T-helper 2 cell (primary cell): Measurements from ENCODE around the gene STK32B.

Source experiments
- DNase-seq, 5 experiments: peaks; one replicate each; pipeline versions ENCODE4 v3.0.0 to v3.0.0-alpha.2; 2012 to 2022

The STK32B gene

DNA sequence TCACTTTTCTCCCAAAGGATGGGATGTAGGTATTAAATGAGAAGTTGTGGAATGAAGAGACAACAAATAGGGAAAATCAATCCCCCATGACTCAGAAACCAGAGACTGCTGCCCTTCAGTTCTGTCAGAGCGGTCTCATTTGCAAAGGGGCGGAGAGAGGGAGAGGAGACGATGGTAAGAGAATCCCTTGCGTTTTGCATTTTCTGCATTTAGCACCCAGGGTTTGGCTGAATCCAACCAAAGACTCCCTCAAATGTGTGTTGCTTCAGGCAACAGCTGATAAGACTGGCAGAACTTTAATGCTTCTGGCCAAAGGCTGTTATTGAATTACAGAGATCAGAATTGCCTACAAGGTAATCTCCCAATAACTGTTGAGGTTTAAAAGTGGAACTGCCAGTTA, 426.9 kb downstream of the STK32B start:
- no peak for DNase-seq

DNA sequence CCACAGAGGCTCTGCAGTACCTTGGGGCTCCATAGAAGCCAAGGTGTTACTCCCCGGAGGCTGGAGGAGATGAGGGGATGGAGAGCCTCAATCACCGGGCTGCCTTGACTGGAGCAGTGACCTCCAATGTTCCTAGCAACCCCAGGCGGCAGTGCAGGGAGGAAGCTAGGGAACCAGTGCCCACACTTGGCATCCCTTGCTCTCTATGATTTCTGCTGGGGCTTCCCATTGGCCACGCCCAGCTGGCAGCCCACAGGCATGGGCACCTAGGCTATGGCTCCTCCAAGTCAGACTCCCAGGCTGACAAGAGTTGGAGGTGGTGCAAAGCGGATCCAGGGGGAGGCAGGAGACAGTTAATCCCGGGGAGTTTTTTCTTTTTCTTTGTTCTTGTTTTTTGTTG, 427.4 kb downstream of the STK32B start:
- no peak for DNase-seq

DNA sequence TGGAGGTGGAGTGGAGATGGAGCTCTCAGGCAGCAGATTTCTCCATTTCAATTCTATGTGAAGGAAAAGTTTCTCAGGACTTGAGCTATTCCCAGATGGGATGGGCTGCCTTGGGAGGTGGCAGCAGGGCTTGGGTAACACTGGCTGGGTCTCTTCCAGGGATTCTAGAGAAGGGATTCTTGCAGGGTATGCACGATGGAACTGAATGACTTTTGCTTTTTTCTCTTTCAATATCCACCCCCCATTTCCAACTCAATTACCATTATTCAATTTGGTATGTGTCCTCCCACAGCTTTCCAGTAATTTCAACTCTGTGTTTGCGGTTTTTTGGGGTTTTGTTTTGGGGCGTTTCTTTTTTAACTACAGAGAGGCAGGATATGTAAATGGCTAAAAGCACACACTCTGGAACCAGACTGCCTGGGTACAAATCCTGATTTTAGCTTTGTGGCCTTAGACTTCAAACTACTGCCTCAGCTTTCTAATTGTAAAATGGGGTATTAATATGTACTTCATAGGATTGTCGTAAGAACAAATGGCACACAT, 428.3 kb downstream of the STK32B start:
- DNase-seq, result no peak

DNA sequence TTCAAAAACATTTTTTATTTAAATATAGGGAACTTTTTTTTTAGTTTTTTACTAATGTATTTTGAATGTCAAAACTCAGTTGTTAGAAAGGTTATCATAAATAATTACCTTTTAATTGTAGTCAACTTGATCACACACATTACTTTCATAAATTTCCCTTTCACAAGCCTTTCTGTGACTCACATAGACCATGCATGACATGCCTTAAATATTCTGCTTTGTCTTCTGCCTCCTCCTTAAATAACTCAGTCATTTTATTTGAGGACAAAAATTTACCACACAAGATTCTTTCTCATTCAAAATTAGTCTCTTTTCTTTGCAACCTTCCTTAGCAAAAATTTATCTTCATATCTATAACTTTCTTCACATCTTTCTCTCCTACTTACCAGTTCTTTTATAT, 437.1 kb downstream of the STK32B start:
- DNase-seq, result no peak

DNA sequence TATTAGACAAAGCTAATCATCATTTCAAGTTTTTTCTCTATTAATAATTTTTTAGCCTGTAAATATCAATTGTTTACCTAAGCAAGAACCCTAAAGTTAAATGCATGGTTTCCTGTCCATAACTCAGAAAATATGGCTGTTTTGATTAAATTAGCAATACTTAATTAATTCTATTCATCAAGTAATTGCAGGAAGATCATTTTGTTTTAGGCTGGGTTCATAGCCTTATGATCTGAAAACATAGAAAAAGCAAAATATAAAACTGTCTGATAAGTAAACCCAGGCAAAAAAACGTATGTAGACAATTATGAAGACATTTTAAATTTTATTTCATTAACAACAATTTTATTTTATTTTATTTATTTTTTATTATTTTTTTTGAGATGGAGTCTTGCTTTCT, 438.0 kb downstream of the STK32B start:
- no peak for DNase-seq

DNA sequence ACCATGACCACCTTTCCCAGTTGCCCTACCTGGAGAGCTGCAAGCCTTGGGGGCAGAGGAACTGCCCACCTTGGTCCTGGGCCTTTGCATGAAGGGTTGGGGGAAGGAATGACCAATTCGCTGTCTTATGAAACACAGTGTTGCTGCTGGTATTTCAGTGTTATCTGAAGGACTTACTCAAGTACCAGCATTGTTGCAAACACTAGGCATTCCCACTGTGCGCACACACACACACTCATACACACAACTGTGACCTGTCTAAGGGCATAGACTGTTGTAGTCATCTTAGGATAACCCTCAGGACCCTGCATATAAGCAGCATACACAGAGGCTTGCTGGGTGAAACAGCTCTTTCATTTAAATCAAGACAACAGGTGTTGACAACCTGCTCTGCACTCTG, 446.2 kb downstream of the STK32B start:
- no peak for DNase-seq

DNA sequence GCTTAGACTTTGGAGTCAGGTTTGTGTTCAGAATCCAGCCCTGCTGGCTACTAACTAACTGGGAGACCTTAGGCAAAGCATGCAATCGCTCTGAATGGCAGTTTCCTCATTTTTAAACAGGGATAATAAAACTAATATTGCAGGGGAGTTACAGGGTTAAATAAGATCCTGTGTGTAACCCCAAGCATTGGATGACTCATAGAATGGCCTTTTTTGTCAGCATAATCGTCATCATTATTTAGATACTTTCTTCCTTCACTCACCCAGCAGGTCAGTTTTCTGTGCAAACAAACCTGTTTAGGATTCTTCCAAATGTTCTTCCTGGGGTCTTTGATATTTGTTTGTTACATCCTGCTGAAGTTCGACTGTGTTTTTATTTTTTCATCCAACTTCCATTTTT, 448.9 kb downstream of the STK32B start:
- no peak for DNase-seq

DNA sequence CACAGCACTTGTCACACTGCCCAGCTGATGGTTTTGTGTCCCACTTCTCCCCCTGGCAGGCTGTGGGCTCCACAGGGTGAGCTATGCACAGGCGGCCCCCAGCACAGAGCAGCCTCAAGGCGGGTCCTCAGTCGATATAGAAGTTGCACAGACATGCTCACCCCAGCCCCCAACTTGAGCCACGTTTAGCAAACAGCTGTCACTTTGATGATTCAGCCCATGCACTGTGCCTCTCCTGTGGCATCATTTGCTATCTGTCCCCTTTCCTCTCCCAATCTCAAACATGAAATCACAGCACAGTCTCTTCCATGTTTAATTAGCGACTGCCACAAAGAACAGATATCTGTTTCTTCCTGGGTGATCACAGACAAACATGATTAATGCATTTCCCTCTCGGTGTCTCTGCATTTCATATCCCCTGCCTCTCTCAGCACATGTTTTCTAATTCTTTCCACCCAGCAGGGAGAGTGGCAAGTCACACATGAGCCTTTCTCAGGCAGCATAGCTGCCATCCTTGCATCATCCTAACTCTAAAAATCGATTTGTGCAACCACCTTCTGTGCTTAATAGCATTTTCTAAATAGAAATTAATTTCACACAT, 452.2 kb downstream of the STK32B start:
- DNase-seq, result no peak

DNA sequence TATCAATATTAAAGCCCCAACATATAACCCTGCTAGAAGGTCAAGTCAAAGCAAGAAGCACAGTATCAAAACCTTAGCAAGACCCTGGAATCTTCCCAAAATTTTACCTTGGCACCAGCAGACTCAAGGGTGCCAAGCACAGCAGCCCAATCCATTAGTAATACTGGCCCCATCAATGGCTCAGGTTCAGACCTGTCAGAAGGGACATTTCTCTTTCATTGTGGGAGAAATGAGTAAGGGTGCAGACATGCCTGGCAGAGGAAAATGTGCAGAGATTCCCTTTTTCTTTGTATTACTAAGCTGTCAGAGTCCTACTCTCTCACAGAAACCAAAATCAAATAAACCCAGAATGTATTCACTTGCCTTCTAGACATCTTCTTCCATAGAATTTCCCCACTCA, 453.2 kb downstream of the STK32B start:
- no peak for DNase-seq

DNA sequence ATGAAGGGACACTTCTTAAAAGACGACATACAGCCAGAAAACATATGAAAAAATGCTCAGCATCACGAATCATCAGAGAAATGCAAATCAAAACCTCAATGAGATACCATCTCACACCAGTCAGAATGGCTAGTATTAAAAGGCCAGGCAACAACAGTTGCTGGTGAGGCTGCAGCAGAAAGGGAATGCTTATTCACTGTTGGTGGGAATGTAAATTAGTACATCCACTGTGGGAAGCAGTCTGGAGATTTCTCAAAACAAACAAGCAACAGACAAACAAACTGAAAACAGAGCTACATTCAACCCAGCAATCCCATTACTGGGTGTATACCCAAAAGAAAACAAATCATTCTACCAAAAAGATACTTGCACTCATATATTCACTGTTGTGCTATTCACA, 459.2 kb downstream of the STK32B start:
- DNase-seq, result no peak

DNA sequence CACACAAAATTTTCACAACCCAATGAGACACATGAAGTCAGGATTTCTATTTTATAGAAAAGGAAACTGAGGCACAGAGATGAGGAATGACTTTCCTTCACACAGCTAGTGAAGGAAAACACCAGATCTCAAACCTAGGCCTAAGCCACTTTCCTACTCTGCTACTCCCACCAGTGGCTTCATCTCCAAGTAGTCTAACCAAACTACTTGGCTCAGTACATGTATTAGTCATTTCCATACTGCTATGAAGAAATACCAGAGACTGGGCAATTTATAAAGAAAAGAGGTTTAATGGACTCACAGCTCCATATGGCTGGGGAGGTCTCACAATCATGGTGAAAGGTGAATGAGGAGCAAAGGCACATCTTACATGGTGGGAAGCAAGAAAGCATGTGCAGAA, 460.5 kb downstream of the STK32B start:
- DNase-seq, result no peak

DNA sequence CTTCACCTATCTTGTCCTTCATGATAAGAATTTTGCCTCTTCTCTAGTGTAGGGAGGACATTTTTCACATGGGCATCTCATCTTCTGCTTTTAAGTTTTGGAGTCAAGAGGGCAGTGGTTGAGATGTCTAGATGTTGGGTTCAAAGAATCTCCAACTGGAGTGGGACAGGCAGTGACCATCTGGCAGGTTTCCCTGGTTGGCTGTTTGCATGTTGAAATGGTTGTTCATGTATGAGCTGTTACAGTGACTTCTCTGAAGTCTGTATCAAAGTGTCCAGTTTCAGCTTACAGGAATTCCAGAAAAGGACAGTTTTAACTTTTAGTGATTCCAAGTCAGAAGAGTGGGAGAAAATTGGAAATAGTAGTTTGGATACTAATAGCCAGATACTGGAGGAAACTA, 464.4 kb downstream of the STK32B start:
- DNase-seq, result no peak

DNA sequence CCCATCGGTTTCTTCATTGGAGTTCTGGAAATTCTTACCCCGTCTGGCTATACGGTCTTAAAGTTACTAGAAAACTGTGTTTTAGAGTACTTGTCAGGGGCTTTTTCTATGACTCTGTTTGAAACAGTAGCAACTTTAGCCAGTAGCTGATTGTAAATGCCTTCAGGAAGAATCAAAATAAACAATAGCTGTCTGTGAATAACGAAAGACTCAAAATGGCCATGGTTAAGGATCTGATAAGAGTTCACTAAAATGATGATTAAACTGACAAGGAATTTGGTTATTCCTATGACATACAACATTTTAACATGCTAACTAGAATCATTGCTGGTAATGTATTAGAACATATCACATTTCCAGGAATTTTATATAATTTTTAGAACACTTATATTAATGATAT, 466.1 kb downstream of the STK32B start:
- no peak for DNase-seq

DNA sequence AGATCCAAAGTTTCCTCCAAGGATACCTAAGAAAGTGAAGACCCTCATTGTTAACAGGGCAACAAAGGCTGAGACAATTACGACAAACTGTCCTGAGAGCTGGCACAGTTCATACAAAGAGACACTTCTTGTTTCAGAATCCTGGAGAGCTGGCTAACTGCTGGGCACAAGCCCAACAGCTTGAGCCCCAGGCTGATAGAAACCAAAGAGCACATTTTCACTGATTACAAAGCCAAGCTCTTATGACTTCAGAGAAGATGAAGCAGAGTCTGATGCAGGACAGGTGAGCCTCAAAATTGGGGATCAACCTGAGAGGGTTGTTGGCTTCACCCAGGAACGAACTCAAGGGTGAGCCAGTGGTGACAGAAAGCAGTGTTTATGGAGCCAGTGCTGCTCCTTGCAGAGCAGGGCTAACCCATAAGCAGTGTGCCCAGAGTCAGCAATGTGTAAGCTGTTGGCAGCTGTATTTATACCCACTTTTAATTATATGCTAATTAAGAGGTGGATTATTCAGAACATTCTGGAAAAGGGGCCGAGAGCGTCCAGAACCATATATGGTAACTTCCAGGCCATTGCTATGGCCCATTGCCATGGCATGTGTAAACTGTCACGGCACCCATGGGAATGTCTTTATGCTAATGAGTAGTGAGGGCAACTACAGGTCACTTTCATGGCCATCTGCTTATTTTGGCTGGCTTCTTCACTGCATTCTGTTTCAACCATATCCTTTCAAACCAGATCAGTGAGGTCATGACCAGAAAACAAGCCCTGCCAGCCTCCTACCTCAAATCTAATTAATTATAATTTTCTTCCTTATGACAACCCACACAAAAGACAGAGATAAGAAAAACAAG, 473.4 kb downstream of the STK32B start:
- no peak for DNase-seq

DNA sequence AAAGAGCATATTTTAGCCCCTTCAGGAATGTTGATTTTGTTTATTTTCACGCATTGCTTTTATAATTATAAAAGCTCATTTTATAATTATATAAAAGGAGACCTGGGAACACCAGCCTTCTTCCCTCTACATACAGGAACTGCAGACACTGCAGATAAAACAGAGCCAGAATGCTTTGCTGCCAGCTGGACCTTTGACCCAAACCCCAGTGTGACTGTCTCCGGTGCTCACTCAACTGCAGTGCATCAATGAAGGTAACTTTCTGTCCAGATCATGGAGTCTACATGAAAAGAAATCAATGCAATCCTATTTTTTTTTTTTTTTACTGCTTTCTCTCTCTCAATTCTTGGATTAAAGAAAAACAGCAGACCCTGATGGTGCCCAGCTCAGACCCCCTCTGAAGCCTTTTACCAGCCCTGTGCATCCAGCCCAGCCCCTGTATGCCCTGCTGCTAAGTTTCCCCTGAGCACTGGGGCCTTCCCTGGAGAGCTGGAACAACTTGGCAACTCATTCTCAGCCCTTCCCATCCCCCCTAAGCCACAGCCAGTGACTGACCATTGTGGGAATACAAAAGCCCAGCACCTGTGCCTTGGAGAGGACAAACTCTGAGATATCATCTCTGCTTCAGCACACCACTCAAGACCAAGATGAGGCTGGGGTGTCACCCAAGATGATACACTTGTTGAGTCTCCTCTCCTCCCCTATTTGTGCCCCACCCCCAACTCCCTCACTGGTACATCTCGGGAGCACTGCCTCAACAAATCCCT, 475.0 kb downstream of the STK32B start:
- no peak for DNase-seq

DNA sequence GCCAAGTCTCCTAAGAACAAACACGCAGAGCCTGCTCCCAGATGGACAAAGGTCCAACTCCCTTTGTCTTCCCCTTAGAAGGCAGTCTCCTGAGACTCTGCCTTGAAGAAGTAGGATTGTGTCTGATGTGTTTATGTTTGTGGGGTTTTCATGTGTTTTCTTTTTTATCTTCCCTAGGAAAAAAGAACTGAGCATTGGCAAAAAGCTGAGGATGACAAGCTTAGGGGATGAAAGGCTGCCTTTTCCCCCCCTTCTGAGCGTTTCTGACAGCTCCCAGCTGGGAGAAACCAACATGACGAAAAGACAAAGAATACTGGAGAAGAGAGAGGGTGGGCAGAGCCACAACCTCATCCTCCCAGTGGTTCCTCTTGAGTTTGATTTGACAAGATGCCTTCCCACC, 475.9 kb downstream of the STK32B start:
- no peak for DNase-seq

DNA sequence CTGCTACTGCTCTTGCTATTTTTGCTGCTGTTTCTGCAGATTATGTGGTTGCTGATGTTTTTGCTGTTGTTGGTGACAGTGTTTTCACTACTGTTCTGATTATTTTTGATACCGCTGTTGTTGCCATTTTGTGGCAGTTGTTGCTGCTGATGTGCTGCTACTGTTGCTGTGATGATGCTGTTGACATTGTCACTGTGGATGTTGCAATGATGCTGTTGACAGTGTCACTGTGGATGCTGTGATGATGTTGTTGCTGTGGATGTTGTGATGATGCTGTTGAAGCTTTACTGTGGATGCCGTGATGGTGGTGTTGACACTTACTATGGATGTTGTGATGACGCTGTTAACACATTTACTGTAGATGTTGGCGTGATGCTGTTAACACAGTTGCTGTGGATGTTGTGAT, 476.8 kb downstream of the STK32B start:
- DNase-seq, result no peak

DNA sequence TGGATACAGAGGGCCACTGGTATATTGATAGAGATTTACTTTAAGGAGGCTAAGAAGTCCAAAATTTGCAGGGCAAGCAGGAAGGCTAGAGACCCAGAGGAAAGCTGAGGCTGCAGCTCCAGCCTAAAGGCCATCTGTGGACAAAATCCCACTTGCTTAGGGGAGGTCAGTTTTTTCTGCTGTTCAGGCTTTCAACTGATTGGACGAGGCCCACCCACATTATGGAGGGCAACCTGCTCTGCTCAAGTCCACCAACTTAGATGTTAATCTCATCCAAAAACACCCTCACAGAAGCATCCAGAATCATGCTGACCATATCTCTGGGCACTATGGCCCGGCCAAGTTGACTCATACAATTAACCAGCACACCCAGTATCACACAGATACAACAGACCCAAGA, 480.8 kb downstream of the STK32B start:
- no peak for DNase-seq

DNA sequence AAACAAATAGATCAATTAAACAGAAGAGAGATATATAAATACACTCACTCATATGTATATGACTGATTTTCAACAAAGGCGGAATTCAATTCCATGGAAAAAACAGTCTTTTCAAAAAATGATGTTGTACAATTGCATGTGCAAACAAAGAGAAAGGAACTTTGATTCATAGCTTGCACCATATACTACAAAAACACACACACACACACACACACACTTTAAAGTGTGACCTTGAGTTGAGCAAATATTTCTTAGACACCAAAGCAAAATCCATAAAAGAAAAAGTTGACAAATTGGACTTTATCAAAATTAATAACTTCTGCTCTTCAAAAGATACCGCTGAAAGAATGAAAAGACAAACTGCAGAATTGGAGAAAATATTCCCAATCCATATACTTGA, 488.3 kb downstream of the STK32B start:
- no peak for DNase-seq

DNA sequence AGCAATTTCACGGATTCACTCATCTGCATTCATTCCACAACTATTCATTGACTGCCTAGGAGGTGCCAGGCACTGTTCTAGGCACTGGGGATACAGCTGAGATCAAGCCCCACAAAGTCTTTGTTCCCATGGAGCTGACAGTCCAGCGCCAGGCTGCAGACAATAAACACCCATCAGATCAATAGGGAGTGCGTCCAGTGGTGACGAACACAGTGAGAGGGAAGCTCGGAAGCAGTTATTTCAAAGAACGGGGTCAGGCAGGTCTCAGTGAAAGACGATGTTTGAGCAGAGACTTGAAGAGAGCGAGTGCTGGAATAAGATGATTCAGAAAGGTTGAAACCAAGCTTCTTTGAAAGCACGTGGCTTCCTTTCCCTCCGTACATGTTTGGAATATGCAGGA, 489.9 kb downstream of the STK32B start:
- DNase-seq, result no peak

DNA sequence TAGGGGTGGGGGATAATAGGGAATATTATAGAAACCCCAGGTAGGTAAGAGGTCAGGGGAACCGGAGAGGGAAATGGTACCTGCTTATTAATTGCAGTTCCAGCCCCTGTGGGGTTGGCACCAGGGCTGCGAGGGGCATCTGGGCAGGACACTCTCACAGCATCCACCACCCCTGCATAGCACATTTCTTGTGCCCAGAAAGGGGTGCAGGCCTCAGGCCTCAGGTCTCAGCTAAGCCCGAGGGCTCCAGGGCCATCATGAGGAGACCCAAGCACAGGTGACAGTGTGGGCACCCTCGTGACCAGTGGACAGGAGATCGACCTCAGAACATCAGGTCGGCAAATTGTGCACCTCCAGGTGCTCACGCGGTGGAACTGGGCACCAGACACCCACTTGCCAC, 492.4 kb downstream of the STK32B start:
- no peak for DNase-seq

DNA sequence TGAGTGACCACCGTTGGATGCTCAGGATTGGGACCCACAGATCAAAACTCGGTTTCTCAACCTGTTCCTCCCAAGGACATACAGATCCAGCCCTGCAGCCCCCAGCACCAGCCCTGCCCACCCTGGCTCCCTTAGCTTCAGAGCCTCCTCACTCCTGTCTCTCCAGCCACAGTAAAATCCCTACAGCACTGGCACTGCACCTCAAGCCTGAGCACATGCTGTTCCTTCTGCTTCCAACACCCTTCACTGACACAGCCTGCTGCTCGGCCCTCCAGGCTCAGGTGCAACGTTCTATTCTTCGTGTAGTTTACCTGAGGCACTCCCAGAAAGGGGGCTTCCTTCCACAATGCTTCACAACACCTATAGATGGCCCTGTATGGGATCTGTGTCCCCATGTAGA, 493.5 kb downstream of the STK32B start:
- no peak for DNase-seq

DNA sequence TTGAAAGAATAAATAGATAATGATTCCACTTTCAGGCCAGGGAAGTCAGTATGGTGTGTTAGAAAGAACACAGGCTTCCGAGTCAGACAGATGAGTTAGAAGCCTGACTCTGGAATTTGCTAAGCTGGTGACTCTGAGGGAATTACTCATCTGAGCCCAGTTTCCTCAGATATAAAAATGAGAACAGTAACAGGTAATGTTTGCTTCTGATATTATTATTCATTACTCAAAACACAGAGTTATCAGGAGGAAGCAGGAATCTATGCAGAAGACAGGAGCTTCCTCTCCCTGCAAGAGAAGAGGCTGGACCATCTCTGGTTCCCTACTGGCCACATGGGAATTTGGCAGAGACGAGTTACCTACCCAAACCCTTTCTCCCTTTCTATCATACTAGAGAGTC, 494.0 kb downstream of the STK32B start:
- DNase-seq, result no peak
